DMS53 treated with DMSO at 0.1 percent for 48 hours (cell line): ENCODE measurements around the gene SPP1.
A peak's percentile ranks its signal among the peaks of the same experiment; 100 is the strongest.
"Not testable (repeated sequence)": the region's sequence is repeated elsewhere in the genome, so short reads cannot be mapped to it uniquely, and the experiment has no call there.

ENCODE experiments used
- DNase-seq: peaks from one replicate; lab custom pipeline; 2025; ENCODE audit not compliant: unreplicated experiment; lab: John Stamatoyannopoulos, UW

The SPP1 gene

GRCh38 chr4:87985097-87985886, 9.8 kb downstream of the SPP1 start:
- DNase-seq: peak; percentile 45

- DNase-seq: no peak
Measured at GRCh38 chr4:87985887-87986200, 10.3 kb downstream of the SPP1 start.

- no peak for DNase-seq
Measured at GRCh38 chr4:87986508-87986907, 11.0 kb downstream of the SPP1 start.

- no peak for DNase-seq
Measured at GRCh38 chr4:87989765-87990164, 14.3 kb downstream of the SPP1 start.

- no peak for DNase-seq
Measured at GRCh38 chr4:87995435-87995834, 19.9 kb downstream of the SPP1 start.

GRCh38 chr4:87999191-87999691, 23.7 kb downstream of the SPP1 start:
- not testable (repeated sequence) for DNase-seq

- DNase-seq: no peak
Measured at GRCh38 chr4:88001871-88002270, 26.4 kb downstream of the SPP1 start.

GRCh38 chr4:88002786-88003185, 27.3 kb downstream of the SPP1 start:
- DNase-seq: no peak

GRCh38 chr4:88003261-88003660, 27.7 kb downstream of the SPP1 start:
- no peak for DNase-seq

- no peak for DNase-seq
Measured at GRCh38 chr4:88005076-88005475, 29.6 kb downstream of the SPP1 start.

- no peak for DNase-seq
Measured at GRCh38 chr4:88005946-88006345, 30.4 kb downstream of the SPP1 start.

- DNase-seq: no peak
Measured at GRCh38 chr4:88006956-88007303, 31.4 kb downstream of the SPP1 start.

- peak; percentile 11 for DNase-seq
Measured at GRCh38 chr4:88007304-88008121, 32.0 kb downstream of the SPP1 start, which contains the start of gene PKD2. TSS of gene PKD2 (plus strand) at chr4:88007635. CDS start at chr4:88007734, 99 bp downstream.

GRCh38 chr4:88008122-88008742, 32.7 kb downstream of the SPP1 start:
- no peak for DNase-seq

- DNase-seq: no peak
Measured at GRCh38 chr4:88008743-88009171, 33.2 kb downstream of the SPP1 start.

- no peak for DNase-seq
Measured at GRCh38 chr4:88009871-88010270, 34.4 kb downstream of the SPP1 start.

GRCh38 chr4:88010966-88011365, 35.5 kb downstream of the SPP1 start:
- no peak for DNase-seq

- no peak for DNase-seq
Measured at GRCh38 chr4:88012647-88013046, 37.1 kb downstream of the SPP1 start.

- no peak for DNase-seq
Measured at GRCh38 chr4:88014386-88014905, 38.9 kb downstream of the SPP1 start.

- no peak for DNase-seq
Measured at GRCh38 chr4:88015659-88016295, 40.3 kb downstream of the SPP1 start.
